SH-SY5Y (cell line): ENCODE results near the gene LINC01488.

ENCODE experiments used
- GATA2 ChIP-seq: IDR thresholded peaks from 2 replicates; pipeline ENCODE4 v1.6.1; 2011; ENCODE audit warnings: mild to moderate bottlenecking, low read depth, low read length
- GATA3 ChIP-seq: IDR thresholded peaks from 2 replicates; pipeline ENCODE4 v1.6.1; 2011; ENCODE audit warnings: low read depth, mild to moderate bottlenecking, low read length, moderate library complexity

The LINC01488 gene

GRCh38 chr11:69481393-69481844 is at the start of gene LINC01488:
LINC01488 (plus strand) TSS chr11:69481663.
- TF ChIP-seq GATA2 (no peak), GATA3 (no peak)

DNA sequence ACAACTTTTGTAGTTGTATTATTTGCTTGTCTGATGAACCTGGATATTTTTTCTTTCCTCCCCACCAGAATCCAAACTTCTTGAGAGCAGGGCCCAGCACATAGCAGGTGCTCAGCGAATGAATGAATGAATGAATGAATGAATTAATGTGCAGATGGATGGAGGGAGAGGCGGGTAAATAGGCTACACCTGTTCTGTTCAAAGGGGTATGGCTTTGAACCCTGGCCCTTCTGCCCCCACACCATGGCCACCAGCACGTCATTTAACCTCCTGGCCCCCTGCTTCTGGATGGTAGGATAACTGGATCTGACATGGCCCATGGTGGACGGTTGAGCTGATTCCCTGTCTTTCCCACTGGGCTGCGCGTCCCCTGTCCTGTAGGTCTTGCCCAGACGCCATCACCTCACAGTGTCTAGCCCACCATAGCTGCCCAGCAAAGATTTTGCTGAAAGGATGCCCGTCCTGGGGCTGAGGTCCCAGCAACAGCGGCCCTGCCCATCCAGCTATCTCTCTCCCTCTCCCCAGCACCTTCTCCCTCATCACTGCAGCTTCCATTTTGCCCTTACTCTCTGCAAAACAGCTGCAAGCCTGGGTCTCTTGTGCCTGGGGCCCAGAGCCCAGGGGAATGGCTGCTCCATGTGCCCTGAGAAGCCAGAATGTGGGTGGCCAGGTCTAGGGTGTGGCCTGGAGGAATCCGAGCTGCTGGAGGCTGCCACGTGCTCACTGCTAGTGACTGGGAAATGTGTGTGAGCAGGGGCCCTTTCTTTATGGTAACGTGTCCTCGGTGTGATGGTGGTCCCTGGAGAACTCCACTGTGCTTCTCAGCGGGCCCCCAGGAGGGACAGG is 49.3 kb upstream of the LINC01488 start:
- TF ChIP-seq GATA3, result no peak
- TF ChIP-seq GATA2, result no peak

- TF ChIP-seq GATA3 (no peak), GATA2 (no peak)
Observed at GRCh38 chr11:69433741-69434140, 47.7 kb upstream of the LINC01488 start.

- TF ChIP-seq GATA3, result no peak
- TF ChIP-seq GATA2, result no peak
Observed at GRCh38 chr11:69434471-69434931, 47.0 kb upstream of the LINC01488 start.

DNA sequence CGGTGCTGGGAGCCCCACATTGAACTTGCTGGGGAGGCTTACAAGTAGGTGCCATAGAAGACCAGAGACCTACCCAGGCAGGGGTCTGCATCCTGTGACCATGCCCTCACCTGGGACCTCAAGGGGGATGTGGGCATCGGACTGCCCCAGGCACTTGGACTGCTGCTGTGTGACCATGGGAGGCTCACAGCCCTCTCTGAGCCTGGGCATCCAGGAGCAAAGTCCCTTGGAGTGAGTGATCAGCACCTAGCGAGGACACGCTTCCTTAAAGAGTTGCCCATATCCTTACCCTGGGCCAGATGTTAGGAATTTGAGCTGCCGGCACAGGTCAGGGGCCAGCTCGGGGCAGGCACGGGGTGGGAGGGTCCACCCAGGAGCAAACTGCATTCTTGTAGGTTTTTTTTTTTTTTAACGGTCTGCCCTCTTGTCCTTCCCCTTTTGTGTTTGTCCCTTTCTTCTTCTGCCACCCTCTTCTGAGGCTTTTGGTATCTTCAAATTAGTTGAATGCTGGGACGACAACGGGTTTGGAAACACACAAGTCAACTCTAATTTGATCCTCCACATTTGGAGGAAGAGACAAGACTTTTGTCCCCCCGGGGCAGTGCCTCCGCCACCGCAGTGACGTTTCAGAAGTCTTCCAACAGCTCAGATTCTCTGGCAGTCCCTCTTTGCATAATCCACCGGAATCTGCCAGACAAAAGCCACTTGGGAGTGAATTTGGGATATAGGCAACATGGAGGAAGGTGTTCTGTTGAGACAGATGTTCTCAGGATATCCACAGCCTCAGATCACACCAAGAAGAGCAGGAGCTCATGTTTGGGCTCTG is 46.1 kb upstream of the LINC01488 start:
- TF ChIP-seq GATA3 (no peak), GATA2 (no peak)

DNA sequence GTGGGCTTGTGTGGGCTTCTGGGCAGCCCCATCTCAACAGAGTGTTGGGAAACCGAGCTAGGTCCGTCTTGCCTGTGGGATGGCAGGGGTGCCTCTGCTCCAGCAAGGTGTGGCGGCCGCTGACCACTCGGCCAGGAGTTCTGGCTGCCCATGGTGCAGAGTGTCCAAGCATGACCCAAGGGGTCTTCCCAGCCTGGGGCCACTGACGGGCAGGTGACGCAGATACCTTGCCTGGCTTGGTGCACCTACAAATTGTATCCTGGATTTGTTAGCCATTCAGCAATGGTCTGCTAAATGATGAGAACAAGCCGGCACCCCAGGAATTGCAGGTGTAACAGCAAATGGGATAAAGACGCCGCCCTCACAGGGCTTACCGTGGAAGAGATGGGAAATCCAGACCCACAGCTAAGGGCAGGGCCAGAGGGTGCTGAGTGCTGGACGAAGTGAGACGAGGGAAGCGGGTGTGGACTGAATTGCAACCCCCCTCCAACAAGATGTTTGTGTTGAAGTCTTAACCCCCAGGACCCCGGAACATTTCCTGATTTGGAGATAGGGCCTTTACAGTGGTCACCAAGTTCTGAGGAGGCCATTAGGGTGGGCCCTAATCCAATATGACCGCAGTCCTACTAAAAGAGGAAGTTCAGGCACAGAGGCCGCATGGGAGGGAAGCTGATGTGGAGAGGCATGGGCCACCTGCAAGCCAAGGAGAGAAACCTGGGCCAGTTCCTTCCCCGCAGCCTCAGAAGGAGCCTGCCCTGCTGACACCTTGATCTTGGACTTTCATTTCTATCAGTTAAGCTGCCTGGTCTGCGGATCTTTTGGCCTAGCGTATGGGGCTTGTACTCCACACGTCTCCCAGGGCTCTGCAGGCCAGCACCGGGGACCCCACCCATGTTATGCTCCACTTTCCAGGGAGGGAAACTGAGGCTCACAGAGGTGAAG is 45.2 kb upstream of the LINC01488 start:
- TF ChIP-seq GATA2 (no peak), GATA3 (no peak)

DNA sequence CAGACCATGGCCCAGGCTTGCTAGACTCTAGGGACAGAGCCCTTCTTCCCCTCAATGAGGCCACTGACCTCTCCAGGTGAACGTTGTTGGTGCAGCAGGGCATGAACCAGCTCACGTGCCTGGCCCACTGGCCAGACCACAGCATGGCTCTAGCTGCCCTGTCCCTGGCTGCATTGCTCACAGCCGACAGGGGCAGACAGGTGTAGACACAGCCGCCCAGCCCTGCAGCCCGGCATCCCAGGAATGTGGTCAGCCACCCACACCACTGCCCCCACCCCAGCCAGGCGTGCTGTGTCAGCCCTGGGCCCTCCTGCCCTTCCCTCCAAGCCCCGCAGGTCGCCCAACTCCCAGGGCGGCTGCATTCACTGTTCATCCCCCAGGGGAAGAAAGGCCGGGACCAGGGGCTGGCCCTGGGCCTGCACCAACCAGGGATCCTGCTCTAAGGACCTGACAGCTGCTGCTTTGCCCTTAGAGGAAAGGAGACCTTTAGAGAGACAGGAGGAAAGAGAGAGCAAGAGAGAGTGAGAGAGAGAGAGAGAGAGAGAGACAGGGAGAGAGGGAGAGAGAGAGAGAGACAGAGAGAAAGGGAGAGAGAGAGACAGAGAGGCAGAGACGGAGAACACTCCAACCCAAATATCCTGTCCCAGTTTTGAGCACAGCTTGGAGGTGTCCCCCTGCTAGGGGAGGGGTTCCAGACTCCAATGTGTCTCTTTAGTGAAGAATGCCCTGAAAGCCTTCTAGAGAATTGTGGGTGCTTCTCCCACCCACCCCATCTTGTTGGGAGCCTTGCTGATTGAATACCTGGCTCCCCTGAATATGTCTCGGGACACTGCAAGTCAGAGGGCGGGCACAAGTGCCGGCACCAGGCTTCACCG is 44.2 kb upstream of the LINC01488 start:
- TF ChIP-seq GATA2, result no peak
- TF ChIP-seq GATA3, result no peak

- TF ChIP-seq GATA2 (no peak), GATA3 (no peak)
Observed at GRCh38 chr11:69437876-69438205, 43.6 kb upstream of the LINC01488 start.

GRCh38 chr11:69438286-69438920 is 43.1 kb upstream of the LINC01488 start:
- TF ChIP-seq GATA3 (no peak), GATA2 (no peak)

DNA sequence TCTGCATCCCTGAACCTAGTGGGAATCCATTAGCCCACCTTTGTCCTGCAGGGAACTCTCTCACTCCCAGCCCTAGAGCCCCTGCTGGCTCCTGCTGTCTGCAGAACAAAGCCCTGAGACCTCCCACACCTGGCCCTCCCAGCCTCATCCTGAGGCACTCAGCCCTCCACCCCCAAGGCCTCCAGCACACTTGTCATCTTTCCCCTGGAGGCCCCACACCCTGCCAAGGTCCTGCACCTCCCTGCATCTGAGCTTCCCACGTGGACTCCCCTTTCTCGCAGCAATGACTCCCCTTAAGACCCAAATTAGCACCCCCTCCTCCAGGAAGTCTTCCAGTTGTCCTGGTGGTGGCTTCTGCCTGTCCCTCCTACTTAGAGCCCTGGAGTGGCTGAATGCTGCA is 42.3 kb upstream of the LINC01488 start:
- TF ChIP-seq GATA3 (no peak), GATA2 (no peak)

GRCh38 chr11:69439651-69440464 is 41.6 kb upstream of the LINC01488 start:
- TF ChIP-seq GATA3, result no peak
- TF ChIP-seq GATA2, result no peak

DNA sequence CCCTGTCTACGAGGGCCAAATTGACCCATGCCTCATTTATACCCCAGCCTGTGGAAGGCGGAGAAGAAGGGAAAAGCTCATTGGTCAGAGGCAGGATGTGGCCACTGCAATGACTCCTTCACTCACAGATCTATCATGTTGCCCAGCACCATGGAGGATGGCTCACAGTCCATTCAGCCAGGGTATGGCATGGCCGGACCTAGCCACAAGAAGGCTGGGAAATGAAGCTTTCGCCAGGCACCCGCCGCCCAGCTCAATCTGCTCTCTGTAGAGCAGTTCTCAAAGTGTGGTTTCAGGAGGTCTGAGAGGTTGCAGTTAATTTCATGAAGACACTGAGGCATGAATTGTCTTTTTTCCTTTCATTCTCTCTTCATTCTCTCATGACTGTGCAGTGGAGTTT is 40.6 kb upstream of the LINC01488 start:
- TF ChIP-seq GATA2 (no peak), GATA3 (no peak)
